Amygdala (tissue), 56 donors: ENCODE data around the gene DNAJC18.
"Not testable (repeated sequence)": the region's sequence is repeated elsewhere in the genome, so short reads cannot be mapped to it uniquely, and the experiment has no call there.

Source experiments
- DNase-seq, 56 donors: peaks; one replicate each; lab custom pipeline; 2025; lab: John Stamatoyannopoulos, UW

DNAJC18 gene

GRCh38 chr5:139390639-139391569 is 48.4 kb downstream of the DNAJC18 start:
- no peak for DNase-seq

- DNase-seq: no peak
Measured at GRCh38 chr5:139389701-139390638, 49.4 kb downstream of the DNAJC18 start, which contains the start of gene MZB1. Gene MZB1 (minus strand): TSS chr5:139389913. CDS start chr5:139389856, 57 bp downstream.

- no peak for DNase-seq
Measured at GRCh38 chr5:139388198-139388821, 51.0 kb downstream of the DNAJC18 start.

- no peak for DNase-seq
Measured at GRCh38 chr5:139387611-139388197, 51.6 kb downstream of the DNAJC18 start.

GRCh38 chr5:139386956-139387355 is 52.4 kb downstream of the DNAJC18 start:
- not testable (repeated sequence) for DNase-seq

GRCh38 chr5:139386050-139386438 is 53.3 kb downstream of the DNAJC18 start:
- DNase-seq: no peak

GRCh38 chr5:139385061-139386049 is 54.0 kb downstream of the DNAJC18 start:
- DNase-seq: no peak

- no peak for DNase-seq
Measured at GRCh38 chr5:139384591-139385051, 54.7 kb downstream of the DNAJC18 start.

- DNase-seq: no peak
Measured at GRCh38 chr5:139383993-139384590, 55.2 kb downstream of the DNAJC18 start.

GRCh38 chr5:139383275-139383992 is 55.9 kb downstream of the DNAJC18 start, which contains the start of gene SLC23A1:
Gene SLC23A1 (minus strand): TSS chr5:139383297. CDS start chr5:139383253, 44 bp downstream.
- DNase-seq: no peak

- no peak for DNase-seq
Measured at GRCh38 chr5:139382807-139383206, 56.5 kb downstream of the DNAJC18 start.

- no peak for DNase-seq
Measured at GRCh38 chr5:139381837-139382761, 57.2 kb downstream of the DNAJC18 start.

GRCh38 chr5:139379626-139380449 is 59.5 kb downstream of the DNAJC18 start:
- no peak for DNase-seq

GRCh38 chr5:139378941-139379361 is 60.4 kb downstream of the DNAJC18 start:
- DNase-seq: no peak

- DNase-seq: no peak
Measured at GRCh38 chr5:139378101-139378825, 61.1 kb downstream of the DNAJC18 start.
